DMS153 (cell line): Measurements from ENCODE around the gene VDAC1.
A peak's percentile ranks its signal among the peaks of the same experiment; 100 is the strongest.
"Not testable (repeated sequence)": the region's sequence is repeated elsewhere in the genome, so short reads cannot be mapped to it uniquely, and the experiment has no call there.

ENCODE experiments used
- DNase-seq: peaks from one replicate; lab custom pipeline; 2025; lab: John Stamatoyannopoulos, UW

Gene VDAC1

GRCh38 chr5:133995341-133995740 lies 9.4 kb downstream of the VDAC1 start:
- no peak for DNase-seq

- DNase-seq: no peak
Observed at GRCh38 chr5:133994990-133995333, 9.8 kb downstream of the VDAC1 start.

GRCh38 chr5:133994297-133994989 lies 10.3 kb downstream of the VDAC1 start:
- no peak for DNase-seq

- no peak for DNase-seq
Observed at GRCh38 chr5:133993185-133993936, 11.4 kb downstream of the VDAC1 start.

- no peak for DNase-seq
Observed at GRCh38 chr5:133992429-133993155, 12.2 kb downstream of the VDAC1 start.

- DNase-seq: no peak
Observed at GRCh38 chr5:133991171-133991910, 13.4 kb downstream of the VDAC1 start.

GRCh38 chr5:133990396-133990795 lies 14.4 kb downstream of the VDAC1 start:
- DNase-seq: no peak

GRCh38 chr5:133985540-133986180 lies 19.1 kb downstream of the VDAC1 start:
- DNase-seq: no peak

GRCh38 chr5:133983674-133984073 lies 21.1 kb downstream of the VDAC1 start:
- DNase-seq: no peak

- DNase-seq: no peak
Observed at GRCh38 chr5:133981714-133982113, 23.1 kb downstream of the VDAC1 start.

GRCh38 chr5:133980652-133981051 lies 24.1 kb downstream of the VDAC1 start:
- no peak for DNase-seq

GRCh38 chr5:133978943-133979342 lies 25.8 kb downstream of the VDAC1 start:
- DNase-seq: no peak

- DNase-seq: no peak
Observed at GRCh38 chr5:133977858-133978257, 26.9 kb downstream of the VDAC1 start.

- no peak for DNase-seq
Observed at GRCh38 chr5:133977161-133977787, 27.5 kb downstream of the VDAC1 start.

- not testable (repeated sequence) for DNase-seq
Observed at GRCh38 chr5:133975546-133975945, 29.2 kb downstream of the VDAC1 start.

GRCh38 chr5:133974142-133974541 lies 30.6 kb downstream of the VDAC1 start:
- no peak for DNase-seq

- no peak for DNase-seq
Observed at GRCh38 chr5:133970325-133970909, 34.4 kb downstream of the VDAC1 start.

- DNase-seq: no peak
Observed at GRCh38 chr5:133969654-133970324, 35.0 kb downstream of the VDAC1 start.

GRCh38 chr5:133968204-133968980 lies 36.4 kb downstream of the VDAC1 start, which contains the start of gene C5orf15:
Gene C5orf15 (minus strand): TSS chr5:133968625. CDS start chr5:133968584, 41 bp downstream.
- peak; percentile 64 for DNase-seq
